ENCODE data around the gene INA.

INA gene

GRCh38 chr10:103316087-103316486 is 39.1 kb downstream of the INA start:
- Histone ChIP-seq H3K9me3 (ENCODE audit: severe bottlenecking) (no peaks in the 10 kb centered on the region), H3K27ac (no peak overlapping the region), H3K36me3 (peaks cover 77% of the 10 kb centered on the region), H3K27me3 (ENCODE audit: insufficient read depth, low read depth, severe bottlenecking) (no peaks in the 10 kb centered on the region), H3K4me3 (ENCODE audit: low read depth, low read length) (no peak overlapping the region)
- DNase-seq, result no peak
- no peak for TF ChIP-seq CTCF (IDR thresholded peaks at IDR 0.05; ENCODE audit: low read depth, low read length)

- H3K9me3 ChIP-seq (ENCODE audit: severe bottlenecking), result no peaks in the 10 kb centered on the region
- no peak overlapping the region for H3K4me3 ChIP-seq (ENCODE audit: low read depth, low read length)
- H3K27ac ChIP-seq, result no peak overlapping the region
- H3K27me3 ChIP-seq (ENCODE audit: insufficient read depth, low read depth, severe bottlenecking), result no peaks in the 10 kb centered on the region
- no peak for DNase-seq
- peaks cover 93% of the 10 kb centered on the region for H3K36me3 ChIP-seq
- no peak for TF ChIP-seq CTCF (IDR thresholded peaks at IDR 0.05; ENCODE audit: low read depth, low read length)
Measured at GRCh38 chr10:103327906-103328305, 51.0 kb downstream of the INA start.

GRCh38 chr10:103333934-103334520 is 57.1 kb downstream of the INA start:
- no peak for DNase-seq

GRCh38 chr10:103334567-103334966 is 57.6 kb downstream of the INA start:
- H3K36me3 ChIP-seq, result peaks cover 84% of the 10 kb centered on the region
- H3K27me3 ChIP-seq (ENCODE audit: insufficient read depth, low read depth, severe bottlenecking), result no peaks in the 10 kb centered on the region
- H3K9me3 ChIP-seq (ENCODE audit: severe bottlenecking), result no peaks in the 10 kb centered on the region
- no peak overlapping the region for H3K27ac ChIP-seq
- H3K4me3 ChIP-seq (ENCODE audit: low read depth, low read length), result no peak overlapping the region
- TF ChIP-seq CTCF (IDR thresholded peaks at IDR 0.05; ENCODE audit: low read depth, low read length), result no peak
- DNase-seq, result no peak

More at GRCh38 chr10:103333934-103334520, 57.1 kb downstream of the INA start:
- Histone ChIP-seq H3K27me3 (ENCODE audit: insufficient read depth, low read depth, severe bottlenecking) (no peaks in the 10 kb centered on the region), H3K4me3 (ENCODE audit: low read depth, low read length) (no peak overlapping the region), H3K9me3 (ENCODE audit: severe bottlenecking) (no peaks in the 10 kb centered on the region), H3K27ac (no peak overlapping the region), H3K36me3 (peaks cover 84% of the 10 kb centered on the region)
- TF ChIP-seq CTCF (IDR thresholded peaks at IDR 0.05; ENCODE audit: low read depth, low read length), result no peak

GRCh38 chr10:103336370-103336769 is 59.4 kb downstream of the INA start:
- DNase-seq, result no peak
- TF ChIP-seq CTCF (IDR thresholded peaks at IDR 0.05; ENCODE audit: low read depth, low read length), result no peak
- no peaks in the 10 kb centered on the region for H3K27me3 ChIP-seq (ENCODE audit: insufficient read depth, low read depth, severe bottlenecking)
- H3K27ac ChIP-seq, result no peak overlapping the region
- peaks cover 78% of the 10 kb centered on the region for H3K36me3 ChIP-seq
- no peaks in the 10 kb centered on the region for H3K9me3 ChIP-seq (ENCODE audit: severe bottlenecking)
- no peak overlapping the region for H3K4me3 ChIP-seq (ENCODE audit: low read depth, low read length)
